LNCAP (cell line): ENCODE measurements around the gene NUAK1.

Source experiments
- CTCF ChIP-seq: fragments of 450-650 bp; IDR thresholded peaks from 2 replicates; pipeline ENCODE4 v1.5.1; 2017; ENCODE audit warnings: mild to moderate bottlenecking

NUAK1 gene

GRCh38 chr12:106132175-106133135 is 6.3 kb downstream of the NUAK1 start:
- no peak for TF ChIP-seq CTCF

GRCh38 chr12:106131676-106132075 is 7.1 kb downstream of the NUAK1 start:
- no peak for TF ChIP-seq CTCF

- TF ChIP-seq CTCF = no peak
These were observed 8.2 kb downstream of the NUAK1 start for GRCh38 chr12:106130474-106131113.

- TF ChIP-seq CTCF = no peak
These were observed 10.0 kb downstream of the NUAK1 start for GRCh38 chr12:106128585-106129328.

GRCh38 chr12:106127338-106128126 is 11.2 kb downstream of the NUAK1 start:
- no peak for TF ChIP-seq CTCF

- no peak for TF ChIP-seq CTCF
These were observed 12.1 kb downstream of the NUAK1 start for GRCh38 chr12:106126441-106127337.
